ENCODE measurements around the gene GRIK4.

GRIK4 gene

GRCh38 chr11:120912504-120912903 is 401.0 kb downstream of the GRIK4 start:
- peak; percentile 52 for TF ChIP-seq CTCF (IDR thresholded peaks at IDR 0.05; ENCODE audit: borderline replicate concordance, control extremely low read depth, extremely low read depth, insufficient read depth, missing control alignments)
- DNase-seq (ENCODE audit: low spot score): peak; percentile 62
- in situ Hi-C loops (cut with MboI; ENCODE audit: low sequenced_read_pairs, unreplicated experiment): no loop called here

- TF ChIP-seq CTCF (IDR thresholded peaks at IDR 0.05; ENCODE audit: borderline replicate concordance, control extremely low read depth, extremely low read depth, insufficient read depth, missing control alignments): no peak
- DNase-seq (ENCODE audit: low spot score): no peak
- in situ Hi-C loops (cut with MboI; ENCODE audit: low sequenced_read_pairs, unreplicated experiment): no loop called here
These were observed 401.4 kb downstream of the GRIK4 start for GRCh38 chr11:120912915-120913314.

- in situ Hi-C loops (cut with MboI; ENCODE audit: low sequenced_read_pairs, unreplicated experiment): no loop called here
- DNase-seq (ENCODE audit: low spot score): no peak
- no peak for TF ChIP-seq CTCF (IDR thresholded peaks at IDR 0.05; ENCODE audit: borderline replicate concordance, control extremely low read depth, extremely low read depth, insufficient read depth, missing control alignments)
These were observed 402.5 kb downstream of the GRIK4 start for GRCh38 chr11:120914021-120914420.

- DNase-seq (ENCODE audit: low spot score): no peak
- in situ Hi-C loops (cut with MboI; ENCODE audit: low sequenced_read_pairs, unreplicated experiment): no loop called here
- no peak for TF ChIP-seq CTCF (IDR thresholded peaks at IDR 0.05; ENCODE audit: borderline replicate concordance, control extremely low read depth, extremely low read depth, insufficient read depth, missing control alignments)
These were observed 403.1 kb downstream of the GRIK4 start for GRCh38 chr11:120914601-120915000.

GRCh38 chr11:120917559-120918239 is 406.2 kb downstream of the GRIK4 start:
- in situ Hi-C loops (cut with MboI; ENCODE audit: low sequenced_read_pairs, unreplicated experiment): no loop called here
- no peak for DNase-seq (ENCODE audit: low spot score)

GRCh38 chr11:120918257-120918656 is 406.7 kb downstream of the GRIK4 start:
- in situ Hi-C loops (cut with MboI; ENCODE audit: low sequenced_read_pairs, unreplicated experiment): no loop called here
- DNase-seq (ENCODE audit: low spot score): no peak
- TF ChIP-seq CTCF (IDR thresholded peaks at IDR 0.05; ENCODE audit: borderline replicate concordance, control extremely low read depth, extremely low read depth, insufficient read depth, missing control alignments): no peak

More at GRCh38 chr11:120917559-120918239, 406.2 kb downstream of the GRIK4 start:
- no peak for TF ChIP-seq CTCF (IDR thresholded peaks at IDR 0.05; ENCODE audit: borderline replicate concordance, control extremely low read depth, extremely low read depth, insufficient read depth, missing control alignments)

All from GM13976 (cell line).